ENCODE measurements around the gene WTIP. TPM values are rescaled to one million over a fixed set of nuclear protein-coding genes. Genes with fewer than 3 reads are reported as not detected.

Gene WTIP
- total RNA-seq, 1 donor from 2014 or later, result 25.7 TPM

DNA sequence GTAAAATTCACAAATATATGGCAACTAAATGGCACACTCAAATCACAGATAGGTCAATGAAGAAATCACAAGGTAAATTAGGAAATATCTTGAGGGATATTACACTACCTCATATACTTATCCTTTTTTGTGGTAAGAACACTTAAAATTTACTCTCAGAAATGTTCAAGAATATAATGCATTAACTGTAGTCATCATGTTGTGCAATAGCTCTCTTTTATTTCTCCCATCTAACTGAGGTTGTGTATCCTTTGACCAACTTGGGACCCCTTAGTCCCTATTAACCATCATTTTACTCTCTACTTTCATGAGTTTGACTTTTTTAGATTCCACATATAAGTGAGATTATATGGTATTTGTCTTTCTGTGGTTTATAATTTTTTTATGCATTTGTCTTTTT lies 52.6 kb downstream of the WTIP start:
- Mint-ChIP-seq H3K9me3 (ENCODE audit: unreplicated experiment) (no peaks in the 10 kb centered on the region), H3K4me3 (ENCODE audit: unreplicated experiment) (no peak overlapping the region), H3K27ac (ENCODE audit: unreplicated experiment) (no peak overlapping the region), H3K4me1 (ENCODE audit: unreplicated experiment) (no peaks in the 10 kb centered on the region), H3K36me3 (ENCODE audit: unreplicated experiment) (no peaks in the 10 kb centered on the region), H3K27me3 (ENCODE audit: unreplicated experiment) (peaks cover 41% of the 10 kb centered on the region)
- TF ChIP-seq, protein P1, sequence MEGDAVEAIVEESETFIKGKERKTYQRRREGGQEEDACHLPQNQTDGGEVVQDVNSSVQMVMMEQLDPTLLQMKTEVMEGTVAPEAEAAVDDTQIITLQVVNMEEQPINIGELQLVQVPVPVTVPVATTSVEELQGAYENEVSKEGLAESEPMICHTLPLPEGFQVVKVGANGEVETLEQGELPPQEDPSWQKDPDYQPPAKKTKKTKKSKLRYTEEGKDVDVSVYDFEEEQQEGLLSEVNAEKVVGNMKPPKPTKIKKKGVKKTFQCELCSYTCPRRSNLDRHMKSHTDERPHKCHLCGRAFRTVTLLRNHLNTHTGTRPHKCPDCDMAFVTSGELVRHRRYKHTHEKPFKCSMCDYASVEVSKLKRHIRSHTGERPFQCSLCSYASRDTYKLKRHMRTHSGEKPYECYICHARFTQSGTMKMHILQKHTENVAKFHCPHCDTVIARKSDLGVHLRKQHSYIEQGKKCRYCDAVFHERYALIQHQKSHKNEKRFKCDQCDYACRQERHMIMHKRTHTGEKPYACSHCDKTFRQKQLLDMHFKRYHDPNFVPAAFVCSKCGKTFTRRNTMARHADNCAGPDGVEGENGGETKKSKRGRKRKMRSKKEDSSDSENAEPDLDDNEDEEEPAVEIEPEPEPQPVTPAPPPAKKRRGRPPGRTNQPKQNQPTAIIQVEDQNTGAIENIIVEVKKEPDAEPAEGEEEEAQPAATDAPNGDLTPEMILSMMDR (IDR thresholded peaks at IDR 0.05), result no peak
- no peak for DNase-seq (ENCODE audit: extremely low spot score, unreplicated experiment)

GRCh38 chr19:34539396-34539795 lies 57.8 kb downstream of the WTIP start:
- H3K4me3 Mint-ChIP-seq (ENCODE audit: unreplicated experiment), result no peak overlapping the region
- H3K4me1 Mint-ChIP-seq (ENCODE audit: unreplicated experiment), result no peaks in the 10 kb centered on the region
- H3K36me3 Mint-ChIP-seq (ENCODE audit: unreplicated experiment), result no peaks in the 10 kb centered on the region
- H3K27me3 Mint-ChIP-seq (ENCODE audit: unreplicated experiment), result peaks cover 24% of the 10 kb centered on the region
- TF ChIP-seq, protein P1 (IDR thresholded peaks at IDR 0.05), result no peak
- no peak for DNase-seq (ENCODE audit: extremely low spot score, unreplicated experiment)
- no peak overlapping the region for H3K27ac Mint-ChIP-seq (ENCODE audit: unreplicated experiment)
- H3K9me3 Mint-ChIP-seq (ENCODE audit: unreplicated experiment), result peaks cover 18% of the 10 kb centered on the region

DNA sequence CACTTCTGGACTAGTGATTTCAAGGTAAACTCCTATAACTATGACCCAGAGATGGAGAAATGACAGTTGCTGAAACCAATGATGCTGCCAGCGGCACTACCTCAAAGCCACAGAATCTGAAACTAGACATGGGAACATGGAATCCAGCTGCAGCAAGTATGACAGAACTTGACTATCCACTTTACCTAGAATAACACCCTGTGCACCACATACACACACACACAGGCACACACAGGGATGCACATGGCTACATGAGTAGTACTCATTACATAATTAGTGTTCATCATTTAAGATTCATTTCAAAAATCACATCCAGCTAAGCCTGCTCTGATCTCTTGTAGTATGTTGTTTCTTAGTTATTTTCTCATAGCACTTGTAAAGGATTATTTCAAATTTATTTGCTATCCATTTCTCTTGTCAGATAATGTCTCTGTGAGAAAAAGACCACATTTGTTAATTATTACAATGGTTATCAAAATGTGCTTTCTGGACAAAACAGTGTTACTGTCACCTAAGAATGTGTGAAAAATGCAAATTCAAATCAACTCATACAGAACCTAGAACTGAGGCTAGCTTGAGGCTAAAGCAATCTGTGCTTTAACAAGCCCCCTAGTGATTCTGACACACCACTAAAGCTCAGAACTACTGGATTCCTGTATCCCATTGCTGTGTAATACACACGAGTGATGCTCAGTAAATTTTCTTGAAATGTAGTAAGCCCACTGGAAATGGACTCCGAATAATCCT lies 59.4 kb downstream of the WTIP start:
- no peak for DNase-seq (ENCODE audit: extremely low spot score, unreplicated experiment)
- Mint-ChIP-seq H3K4me1 (ENCODE audit: unreplicated experiment) (no peaks in the 10 kb centered on the region), H3K9me3 (ENCODE audit: unreplicated experiment) (peaks cover 22% of the 10 kb centered on the region), H3K27ac (ENCODE audit: unreplicated experiment) (no peak overlapping the region), H3K36me3 (ENCODE audit: unreplicated experiment) (no peaks in the 10 kb centered on the region), H3K27me3 (ENCODE audit: unreplicated experiment) (peaks cover 12% of the 10 kb centered on the region), H3K4me3 (ENCODE audit: unreplicated experiment) (no peak overlapping the region)
- TF ChIP-seq, protein P1 (IDR thresholded peaks at IDR 0.05), result no peak

DNA sequence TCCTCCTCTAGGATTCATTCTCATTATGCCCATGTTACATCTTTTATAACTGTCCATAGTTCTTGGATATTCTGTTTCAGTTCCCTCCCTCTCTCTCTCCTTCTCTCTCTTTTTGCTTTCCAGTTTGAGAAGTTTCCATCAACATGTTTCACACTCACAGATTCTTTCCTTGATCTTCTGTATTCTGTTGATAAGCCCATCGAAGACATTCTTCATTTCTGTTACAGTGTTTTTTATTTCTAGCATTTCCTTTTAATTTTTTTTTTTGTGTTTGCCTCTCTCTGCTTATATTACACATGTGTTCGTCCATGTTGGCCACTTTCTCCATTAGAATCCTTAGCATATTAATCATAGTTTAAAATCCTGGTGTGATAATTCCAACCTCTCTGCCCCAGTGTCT lies 68.3 kb downstream of the WTIP start:
- Mint-ChIP-seq H3K27ac (ENCODE audit: unreplicated experiment) (no peak overlapping the region), H3K27me3 (ENCODE audit: unreplicated experiment) (no peaks in the 10 kb centered on the region), H3K36me3 (ENCODE audit: unreplicated experiment) (no peaks in the 10 kb centered on the region), H3K4me3 (ENCODE audit: unreplicated experiment) (no peak overlapping the region), H3K9me3 (ENCODE audit: unreplicated experiment) (peaks cover 15% of the 10 kb centered on the region), H3K4me1 (ENCODE audit: unreplicated experiment) (no peaks in the 10 kb centered on the region)
- TF ChIP-seq, protein P1 (IDR thresholded peaks at IDR 0.05), result no peak
- no peak for DNase-seq (ENCODE audit: extremely low spot score, unreplicated experiment)

DNA sequence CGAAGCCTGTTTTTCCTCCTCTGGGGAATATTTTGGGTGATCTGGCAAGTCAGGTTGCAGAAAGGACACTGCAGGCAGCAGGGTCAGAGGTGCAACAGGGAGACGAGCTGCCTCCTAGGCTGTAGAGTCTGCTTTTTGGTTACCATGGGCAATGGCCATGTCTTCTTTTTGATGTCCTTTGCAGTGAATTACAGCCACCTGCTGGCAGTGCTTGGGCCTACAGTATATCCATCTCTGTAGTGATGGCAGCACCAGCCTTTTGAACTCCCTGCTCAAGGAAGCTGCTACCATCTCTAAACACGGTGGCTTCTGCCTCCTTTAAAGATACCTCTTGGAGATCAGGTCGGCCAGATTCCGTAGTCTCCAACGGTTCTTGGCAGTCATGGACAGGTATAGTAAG lies 73.9 kb downstream of the WTIP start:
- Mint-ChIP-seq H3K4me1 (ENCODE audit: unreplicated experiment) (no peaks in the 10 kb centered on the region), H3K36me3 (ENCODE audit: unreplicated experiment) (no peaks in the 10 kb centered on the region), H3K4me3 (ENCODE audit: unreplicated experiment) (no peak overlapping the region), H3K9me3 (ENCODE audit: unreplicated experiment) (no peaks in the 10 kb centered on the region), H3K27ac (ENCODE audit: unreplicated experiment) (no peak overlapping the region), H3K27me3 (ENCODE audit: unreplicated experiment) (no peaks in the 10 kb centered on the region)
- TF ChIP-seq, protein P1 (IDR thresholded peaks at IDR 0.05), result no peak
- DNase-seq (ENCODE audit: extremely low spot score, unreplicated experiment), result no peak
